ENCODE data around the gene CLDN15.

Gene CLDN15

DNA sequence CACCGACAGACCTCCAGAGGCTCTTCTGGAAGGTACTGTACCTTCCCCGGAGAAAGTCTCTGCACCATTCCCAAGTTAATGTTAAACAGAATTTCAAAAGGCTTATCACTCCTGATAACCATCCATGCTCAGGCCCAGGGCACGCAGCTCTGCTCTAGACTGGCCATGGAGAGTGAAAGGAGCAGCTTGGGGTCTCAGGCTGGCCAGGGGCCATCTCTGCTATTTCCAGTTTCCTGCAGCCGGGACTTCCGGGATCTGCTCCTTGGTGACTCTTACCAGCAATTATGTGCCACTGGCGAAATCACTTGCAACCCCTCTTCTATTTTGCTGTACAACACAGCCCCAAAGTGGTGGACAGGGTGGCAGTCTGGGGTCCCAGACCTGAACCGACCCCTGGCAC, 6.0 kb downstream of the CLDN15 start:
- DNase-seq (ENCODE audit: extremely low read depth, insufficient read length), result no peak

DNA sequence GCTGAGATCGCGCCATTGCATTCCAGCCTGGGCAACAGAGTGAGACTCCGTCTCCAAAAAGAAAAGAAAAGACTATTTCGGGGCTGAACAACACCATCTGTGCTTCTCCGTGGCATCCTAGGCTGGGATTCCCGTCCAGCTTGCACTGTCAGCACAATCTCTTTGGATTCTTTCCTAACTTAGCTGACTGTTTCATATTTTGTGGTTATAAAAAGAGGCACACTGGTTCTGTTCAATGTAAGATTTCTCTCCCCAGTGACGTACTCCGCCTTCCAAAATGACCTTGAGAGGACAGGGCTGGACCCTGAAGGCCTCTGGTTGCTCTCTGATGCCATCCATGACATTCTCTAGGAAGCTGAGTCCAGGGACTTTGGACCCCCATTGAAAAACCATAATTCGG, 10.9 kb downstream of the CLDN15 start:
- Histone ChIP-seq H3K36me3 (ENCODE audit: control insufficient read depth, insufficient read depth, low read length) (peaks cover 11% of the 10 kb centered on the region), H3K27me3 (replicated peaks; ENCODE audit: control insufficient read depth, insufficient read depth, low read length) (no peaks in the 10 kb centered on the region), H3K4me3 (replicated peaks; ENCODE audit: low read depth, low read length) (no peak overlapping the region)
- no peak for DNase-seq (ENCODE audit: extremely low read depth, insufficient read length)
- TF ChIP-seq, protein P1, sequence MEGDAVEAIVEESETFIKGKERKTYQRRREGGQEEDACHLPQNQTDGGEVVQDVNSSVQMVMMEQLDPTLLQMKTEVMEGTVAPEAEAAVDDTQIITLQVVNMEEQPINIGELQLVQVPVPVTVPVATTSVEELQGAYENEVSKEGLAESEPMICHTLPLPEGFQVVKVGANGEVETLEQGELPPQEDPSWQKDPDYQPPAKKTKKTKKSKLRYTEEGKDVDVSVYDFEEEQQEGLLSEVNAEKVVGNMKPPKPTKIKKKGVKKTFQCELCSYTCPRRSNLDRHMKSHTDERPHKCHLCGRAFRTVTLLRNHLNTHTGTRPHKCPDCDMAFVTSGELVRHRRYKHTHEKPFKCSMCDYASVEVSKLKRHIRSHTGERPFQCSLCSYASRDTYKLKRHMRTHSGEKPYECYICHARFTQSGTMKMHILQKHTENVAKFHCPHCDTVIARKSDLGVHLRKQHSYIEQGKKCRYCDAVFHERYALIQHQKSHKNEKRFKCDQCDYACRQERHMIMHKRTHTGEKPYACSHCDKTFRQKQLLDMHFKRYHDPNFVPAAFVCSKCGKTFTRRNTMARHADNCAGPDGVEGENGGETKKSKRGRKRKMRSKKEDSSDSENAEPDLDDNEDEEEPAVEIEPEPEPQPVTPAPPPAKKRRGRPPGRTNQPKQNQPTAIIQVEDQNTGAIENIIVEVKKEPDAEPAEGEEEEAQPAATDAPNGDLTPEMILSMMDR (IDR thresholded peaks at IDR 0.05; ENCODE audit: insufficient read depth, low read length, poor library complexity, severe bottlenecking), result no peak

More for the DNA sequence above, 6.0 kb downstream of the CLDN15 start:
- TF ChIP-seq, protein P1 (IDR thresholded peaks at IDR 0.05; ENCODE audit: insufficient read depth, low read length, poor library complexity, severe bottlenecking), result no peak
- H3K4me3 ChIP-seq (replicated peaks; ENCODE audit: low read depth, low read length), result no peak overlapping the region
- no peaks in the 10 kb centered on the region for H3K27me3 ChIP-seq (replicated peaks; ENCODE audit: control insufficient read depth, insufficient read depth, low read length)
- H3K36me3 ChIP-seq (ENCODE audit: control insufficient read depth, insufficient read depth, low read length), result peaks cover 2% of the 10 kb centered on the region

DNA sequence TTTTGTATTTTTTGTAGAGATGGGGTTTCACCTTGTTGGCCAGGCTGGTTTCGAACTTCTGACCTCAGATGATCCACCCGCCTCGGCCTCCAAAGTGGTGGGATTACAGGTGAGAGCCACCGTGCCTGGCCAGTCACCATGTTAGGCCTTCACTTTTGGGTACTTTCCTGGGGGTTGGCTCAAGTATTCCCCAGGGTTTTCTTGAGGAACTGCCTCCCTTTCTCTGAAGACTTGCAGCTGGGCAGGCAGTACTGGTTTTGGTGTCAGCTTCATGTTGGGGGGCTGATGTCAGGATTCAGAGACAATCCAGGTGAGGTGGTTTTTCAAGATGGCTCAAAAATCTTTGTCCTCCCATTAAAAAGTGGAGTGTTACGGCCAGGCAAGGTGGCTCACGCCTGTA, 12.0 kb downstream of the CLDN15 start:
- TF ChIP-seq, protein P1 (IDR thresholded peaks at IDR 0.05; ENCODE audit: insufficient read depth, low read length, poor library complexity, severe bottlenecking), result no peak

DNA sequence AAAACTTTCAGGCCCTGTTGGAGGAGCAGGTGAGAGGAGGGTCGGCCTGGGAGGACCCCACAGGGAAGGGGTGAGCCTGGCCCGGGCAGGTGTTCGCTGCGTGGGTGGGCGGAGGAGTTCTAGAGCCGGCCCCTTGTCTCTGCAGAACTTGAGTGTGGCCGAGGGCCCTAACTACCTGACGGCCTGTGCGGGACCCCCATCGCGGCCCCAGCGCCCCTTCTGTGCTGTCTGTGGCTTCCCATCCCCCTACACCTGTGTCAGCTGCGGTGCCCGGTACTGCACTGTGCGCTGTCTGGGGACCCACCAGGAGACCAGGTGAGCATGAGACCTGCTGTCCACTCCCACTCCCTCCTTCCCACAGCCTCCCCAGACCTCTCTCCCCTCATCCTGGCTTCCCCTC, 14.1 kb downstream of the CLDN15 start:
- DNase-seq (ENCODE audit: extremely low read depth, insufficient read length), result no peak
- H3K4me3 ChIP-seq (replicated peaks; ENCODE audit: low read depth, low read length), result no peak overlapping the region
- TF ChIP-seq, protein P1 (IDR thresholded peaks at IDR 0.05; ENCODE audit: insufficient read depth, low read length, poor library complexity, severe bottlenecking), result no peak
- peaks cover 10% of the 10 kb centered on the region for H3K36me3 ChIP-seq (ENCODE audit: control insufficient read depth, insufficient read depth, low read length)
- no peaks in the 10 kb centered on the region for H3K27me3 ChIP-seq (replicated peaks; ENCODE audit: control insufficient read depth, insufficient read depth, low read length)

More for the DNA sequence above, 12.0 kb downstream of the CLDN15 start:
- DNase-seq (ENCODE audit: extremely low read depth, insufficient read length), result no peak
- no peak overlapping the region for H3K4me3 ChIP-seq (replicated peaks; ENCODE audit: low read depth, low read length)
- no peaks in the 10 kb centered on the region for H3K27me3 ChIP-seq (replicated peaks; ENCODE audit: control insufficient read depth, insufficient read depth, low read length)
- H3K36me3 ChIP-seq (ENCODE audit: control insufficient read depth, insufficient read depth, low read length), result peaks cover 11% of the 10 kb centered on the region

DNA sequence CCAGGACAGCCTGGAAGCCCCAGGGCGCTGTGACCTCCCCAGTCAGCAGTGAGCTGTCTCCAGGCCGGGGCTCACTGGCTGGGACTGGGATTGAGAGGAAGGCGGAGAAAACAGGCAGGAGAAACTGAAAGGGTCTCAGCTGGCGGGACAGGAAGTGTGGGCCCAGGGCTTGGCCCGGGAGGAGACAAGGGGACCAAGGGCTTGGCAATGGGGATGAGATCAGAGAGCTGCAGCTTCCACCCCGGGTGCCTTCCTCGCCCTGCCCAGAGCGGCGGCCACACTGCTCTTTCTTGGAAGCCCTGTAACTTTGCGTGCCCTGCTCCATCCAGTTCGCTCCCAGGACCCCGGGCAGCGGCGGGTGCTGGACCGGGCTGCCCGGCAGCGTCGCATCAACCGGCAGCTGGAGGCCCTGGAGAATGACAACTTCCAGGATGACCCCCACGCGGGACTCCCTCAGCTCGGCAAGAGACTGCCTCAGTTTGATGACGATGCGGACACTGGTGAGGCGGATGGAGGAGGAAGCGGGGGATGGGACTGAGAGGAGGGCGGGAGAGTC, 15.2 kb downstream of the CLDN15 start:
- no peaks in the 10 kb centered on the region for H3K27me3 ChIP-seq (replicated peaks; ENCODE audit: control insufficient read depth, insufficient read depth, low read length)

More for the DNA sequence above, 15.2 kb downstream of the CLDN15 start:
- Histone ChIP-seq H3K4me3 (replicated peaks; ENCODE audit: low read depth, low read length) (no peak overlapping the region), H3K36me3 (ENCODE audit: control insufficient read depth, insufficient read depth, low read length) (peaks cover 10% of the 10 kb centered on the region)
- DNase-seq (ENCODE audit: extremely low read depth, insufficient read length), result no peak
- TF ChIP-seq, protein P1 (IDR thresholded peaks at IDR 0.05; ENCODE audit: insufficient read depth, low read length, poor library complexity, severe bottlenecking), result no peak
